Measurements from ENCODE around the gene TBC1D17. TPM values are rescaled to one million over a fixed set of nuclear protein-coding genes. Genes with fewer than 3 reads are reported as not detected.

TBC1D17 gene
- total and polyA plus RNA-seq, 9 donors = 23.1 to 77.5 (median 49.8) TPM

DNA sequence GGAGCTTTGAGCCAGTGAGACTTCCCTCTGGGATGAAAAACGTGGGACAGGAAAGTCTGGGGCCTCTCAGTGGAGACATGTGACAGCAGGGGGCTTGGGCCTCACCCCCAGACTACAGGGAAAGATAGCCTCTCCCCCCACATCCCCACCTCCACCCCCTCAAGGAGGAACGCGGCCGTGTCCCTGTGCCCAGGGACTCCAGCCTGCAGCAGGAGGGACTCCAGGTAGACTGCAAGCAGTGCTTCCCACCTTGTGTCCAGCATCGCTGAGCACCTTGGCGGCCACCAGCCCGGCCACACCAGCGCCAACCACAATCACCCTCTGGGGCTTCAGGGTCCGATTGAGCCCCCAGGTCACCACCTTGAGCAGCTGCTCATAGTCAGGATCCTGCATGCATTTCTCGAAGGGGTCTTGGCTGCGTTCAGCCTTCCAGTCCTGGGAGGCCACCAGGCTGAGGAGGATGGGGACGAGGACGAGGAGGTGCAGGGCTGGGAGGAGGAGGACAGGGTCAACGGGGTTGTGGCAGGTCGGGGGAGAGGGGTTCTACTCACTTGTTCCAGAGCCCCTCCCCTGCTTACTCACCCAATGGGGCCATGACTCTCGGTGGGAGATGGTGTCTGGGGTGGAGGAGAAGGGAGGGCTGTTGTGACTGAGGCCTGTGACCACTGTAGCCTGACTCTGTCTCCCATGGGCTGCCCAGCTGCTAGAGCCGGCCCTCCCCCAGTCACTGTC is 18.2 kb downstream of the TBC1D17 start:
- Histone ChIP-seq H3K4me1 (ENCODE audit: insufficient read depth) (peaks cover 2% of the 10 kb centered on the region), H3K9me3 (no peaks in the 10 kb centered on the region), H3K4me3 (no peak overlapping the region), H3K36me3 (no peaks in the 10 kb centered on the region), H3K27ac (no peak overlapping the region), H3K27me3 (no peaks in the 10 kb centered on the region)
- WGBS, 3 donors = 70 to 74% (median 74%) methylated on average over 17 of the region's 17 CpGs
- intact Hi-C loops (cut with DNase I) = no loop called here
- TF ChIP-seq, protein P1, sequence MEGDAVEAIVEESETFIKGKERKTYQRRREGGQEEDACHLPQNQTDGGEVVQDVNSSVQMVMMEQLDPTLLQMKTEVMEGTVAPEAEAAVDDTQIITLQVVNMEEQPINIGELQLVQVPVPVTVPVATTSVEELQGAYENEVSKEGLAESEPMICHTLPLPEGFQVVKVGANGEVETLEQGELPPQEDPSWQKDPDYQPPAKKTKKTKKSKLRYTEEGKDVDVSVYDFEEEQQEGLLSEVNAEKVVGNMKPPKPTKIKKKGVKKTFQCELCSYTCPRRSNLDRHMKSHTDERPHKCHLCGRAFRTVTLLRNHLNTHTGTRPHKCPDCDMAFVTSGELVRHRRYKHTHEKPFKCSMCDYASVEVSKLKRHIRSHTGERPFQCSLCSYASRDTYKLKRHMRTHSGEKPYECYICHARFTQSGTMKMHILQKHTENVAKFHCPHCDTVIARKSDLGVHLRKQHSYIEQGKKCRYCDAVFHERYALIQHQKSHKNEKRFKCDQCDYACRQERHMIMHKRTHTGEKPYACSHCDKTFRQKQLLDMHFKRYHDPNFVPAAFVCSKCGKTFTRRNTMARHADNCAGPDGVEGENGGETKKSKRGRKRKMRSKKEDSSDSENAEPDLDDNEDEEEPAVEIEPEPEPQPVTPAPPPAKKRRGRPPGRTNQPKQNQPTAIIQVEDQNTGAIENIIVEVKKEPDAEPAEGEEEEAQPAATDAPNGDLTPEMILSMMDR (IDR thresholded peaks at IDR 0.05) = no peak
- TF ChIP-seq POLR2A (IDR thresholded peaks at IDR 0.05) (no peak), EP300 (IDR thresholded peaks at IDR 0.05) (no peak)
- DNase-seq = no peak

DNA sequence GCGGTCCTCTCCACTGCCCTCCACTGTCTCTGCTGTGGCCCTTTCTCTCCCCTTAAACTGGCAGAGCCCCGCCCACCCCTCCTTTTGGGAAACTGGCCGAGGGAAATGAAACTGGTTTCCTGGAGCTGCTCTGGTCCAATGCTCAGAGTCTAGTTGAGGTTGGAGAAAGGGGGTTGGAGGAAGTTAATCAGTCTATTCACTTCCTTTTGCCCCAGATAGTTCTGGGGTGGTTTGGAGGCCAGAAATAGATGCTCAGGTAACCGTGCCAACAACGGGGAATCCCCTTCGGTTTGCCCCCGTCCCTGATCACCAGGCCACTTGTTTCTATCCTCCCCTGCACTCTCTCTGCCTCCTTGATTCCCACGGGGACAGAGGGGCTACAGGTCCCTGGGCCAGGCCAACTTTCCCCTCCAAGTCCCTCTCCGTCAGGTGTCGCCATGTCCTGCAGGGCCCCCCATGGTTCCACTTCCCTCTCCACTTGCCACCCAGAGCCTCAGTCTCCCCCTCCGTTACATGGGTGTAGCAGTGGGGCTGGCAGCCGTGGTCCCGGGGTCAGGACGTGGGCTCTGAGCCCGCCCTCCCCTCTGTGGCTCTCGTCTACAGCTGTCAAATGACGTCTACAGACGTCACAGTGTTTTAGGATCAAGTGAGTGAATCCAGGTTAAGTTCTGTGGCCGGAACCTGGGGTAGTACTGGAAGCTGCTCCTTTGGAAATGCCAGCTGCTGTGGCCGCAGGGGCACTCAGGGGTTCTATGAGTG is 19.5 kb downstream of the TBC1D17 start, which contains the start of gene IL4I1:
Gene IL4I1 (minus strand): TSS at position 25 of the 759 bp plus-strand sequence. CDS start 727 bp downstream, outside the sequence.
- Histone ChIP-seq H3K27me3 (no peaks in the 10 kb centered on the region), H3K36me3 (no peaks in the 10 kb centered on the region), H3K4me1 (ENCODE audit: insufficient read depth) (peaks cover 2% of the 10 kb centered on the region), H3K27ac (no peak within 1 kb of the TSS), H3K9me3 (no peaks in the 10 kb centered on the region), H3K4me3 (no peak within 1 kb of the TSS)
- intact Hi-C loops (cut with DNase I) = no loop called here
- no peak for TF ChIP-seq POLR2A (IDR thresholded peaks at IDR 0.05)
- no peak for TF ChIP-seq EP300 (IDR thresholded peaks at IDR 0.05)
- 34 to 42% (median 40%) methylated on average over 20 of the region's 20 CpGs for WGBS, 3 donors
- DNase-seq = no peak

GRCh38 chr19:49904136-49904535 is 26.6 kb downstream of the TBC1D17 start:
- Histone ChIP-seq H3K36me3 (no peaks in the 10 kb centered on the region), H3K27me3 (no peaks in the 10 kb centered on the region), H3K4me1 (ENCODE audit: insufficient read depth) (no peaks in the 10 kb centered on the region), H3K9me3 (no peaks in the 10 kb centered on the region), H3K27ac (no peak overlapping the region), H3K4me3 (no peak overlapping the region)
- TF ChIP-seq, protein P1 (IDR thresholded peaks at IDR 0.05) = no peak
- TF ChIP-seq POLR2A (IDR thresholded peaks at IDR 0.05) = no peak
- no peak for TF ChIP-seq EP300 (IDR thresholded peaks at IDR 0.05)
- WGBS, 3 donors = 60 to 73% (median 65%) methylated on average over 6 of the region's 6 CpGs
- intact Hi-C loops (cut with DNase I) = no loop called here
- no peak for DNase-seq

DNA sequence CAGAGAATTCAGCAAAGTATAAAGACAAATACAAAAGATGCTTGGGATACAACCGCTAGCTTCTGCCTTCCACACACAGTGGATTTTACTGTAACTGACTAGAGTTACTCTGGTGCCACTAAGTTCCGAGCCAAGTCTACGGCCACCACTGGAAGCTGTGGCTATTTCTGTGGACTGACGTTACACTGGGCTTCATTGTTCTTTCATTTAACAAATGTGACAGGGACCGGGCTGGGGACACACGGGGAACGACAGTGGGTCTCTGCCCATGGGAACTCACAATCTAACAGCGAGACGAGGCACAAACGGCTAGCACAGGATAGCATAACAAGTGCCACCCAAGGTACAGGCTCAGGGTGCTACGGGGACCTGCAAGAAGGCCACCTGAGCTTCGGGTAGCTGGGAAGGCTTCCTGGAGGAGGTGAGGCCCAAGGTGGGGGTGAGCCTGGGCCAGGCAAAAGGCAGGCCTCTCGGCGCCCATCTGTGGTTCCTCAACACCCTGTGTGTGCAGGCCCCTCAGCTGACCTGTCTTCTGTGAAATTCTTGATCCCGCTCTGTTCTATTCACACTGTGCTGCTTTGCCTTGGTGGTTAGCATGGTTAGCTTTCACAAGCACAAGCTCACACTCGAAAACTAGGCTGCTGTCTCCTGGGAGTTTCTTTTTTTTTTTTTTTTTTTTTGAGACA is 29.5 kb downstream of the TBC1D17 start:
- intact Hi-C loops (cut with DNase I) = no loop called here
- H3K27me3 ChIP-seq = no peaks in the 10 kb centered on the region
- H3K9me3 ChIP-seq = no peaks in the 10 kb centered on the region
- DNase-seq = no peak
- no peaks in the 10 kb centered on the region for H3K4me1 ChIP-seq (ENCODE audit: insufficient read depth)
- H3K27ac ChIP-seq = no peak overlapping the region
- no peak overlapping the region for H3K4me3 ChIP-seq
- 90 to 92% (median 92%) methylated on average over 16 of the region's 16 CpGs for WGBS, 3 donors
- H3K36me3 ChIP-seq = no peaks in the 10 kb centered on the region
- no peak for TF ChIP-seq EP300 (IDR thresholded peaks at IDR 0.05)

DNA sequence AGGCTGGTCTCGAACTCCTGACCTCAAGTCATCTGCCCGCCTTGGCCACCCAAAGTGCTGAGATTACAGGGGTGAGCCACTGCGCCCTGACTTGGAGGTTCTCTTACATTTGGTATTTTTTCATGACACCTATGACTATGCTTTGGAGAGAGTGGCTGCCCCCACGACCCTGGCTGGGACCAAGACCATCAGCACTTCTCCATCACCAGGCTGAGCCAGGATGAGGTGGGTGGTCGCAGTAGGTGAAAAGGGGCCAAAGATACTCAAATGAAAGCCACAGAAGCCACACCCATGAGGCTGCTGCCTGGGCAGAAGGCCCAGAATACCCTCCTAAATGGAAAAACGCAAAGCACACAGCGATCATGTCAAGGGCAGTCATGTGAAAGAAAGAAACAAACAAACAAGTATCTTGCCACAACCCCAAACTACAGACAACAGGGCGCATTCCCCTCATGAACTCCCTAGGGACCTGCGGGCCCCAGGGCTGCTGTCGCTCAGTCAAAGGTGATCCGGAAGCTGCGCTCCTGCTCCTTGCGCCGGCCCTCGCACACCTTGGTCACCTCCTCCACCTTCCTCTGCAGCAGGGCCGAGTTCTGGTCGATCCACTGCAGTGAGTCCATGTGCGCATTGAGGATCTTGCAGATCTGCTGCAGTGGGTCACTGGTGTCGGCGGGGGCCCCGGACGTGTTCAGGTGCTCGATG is 30.4 kb downstream of the TBC1D17 start:
- TF ChIP-seq POLR2A (IDR thresholded peaks at IDR 0.05) (no peak), EP300 (IDR thresholded peaks at IDR 0.05) (no peak)
- TF ChIP-seq, protein P1 (IDR thresholded peaks at IDR 0.05) = no peak
- Histone ChIP-seq H3K36me3 (no peaks in the 10 kb centered on the region), H3K4me3 (no peak overlapping the region)

More for the DNA sequence above, 30.4 kb downstream of the TBC1D17 start:
- Histone ChIP-seq H3K27me3 (no peaks in the 10 kb centered on the region), H3K4me1 (ENCODE audit: insufficient read depth) (peaks cover 3% of the 10 kb centered on the region), H3K27ac (no peak overlapping the region), H3K9me3 (no peaks in the 10 kb centered on the region)
- DNase-seq = peak in 1 of 5 donors; percentile 25
- intact Hi-C loops (cut with DNase I) = no loop called here
- 85 to 91% (median 85%) methylated on average over 23 of the region's 23 CpGs for WGBS, 3 donors
